ENCODE results near the gene CBX2.

GRCh38 chr17:79830763-79831264 is 52.9 kb downstream of the CBX2 start:
- TF ChIP-seq GATA2 (IDR thresholded peaks at IDR 0.05; ENCODE audit: low read depth, low read length) (no peak), GATA3 (IDR thresholded peaks at IDR 0.05; ENCODE audit: low read depth, low read length) (no peak)
